Measurements from ENCODE around the gene PPIB. TPM values are rescaled to one million over a fixed set of nuclear protein-coding genes. Genes with fewer than 3 reads are reported as not detected.
A peak's percentile ranks its signal among the peaks of the same experiment; 100 is the strongest.

PPIB gene
- total and polyA plus RNA-seq, 2 experiments from 2014 or later = 398 to 870 TPM

DNA sequence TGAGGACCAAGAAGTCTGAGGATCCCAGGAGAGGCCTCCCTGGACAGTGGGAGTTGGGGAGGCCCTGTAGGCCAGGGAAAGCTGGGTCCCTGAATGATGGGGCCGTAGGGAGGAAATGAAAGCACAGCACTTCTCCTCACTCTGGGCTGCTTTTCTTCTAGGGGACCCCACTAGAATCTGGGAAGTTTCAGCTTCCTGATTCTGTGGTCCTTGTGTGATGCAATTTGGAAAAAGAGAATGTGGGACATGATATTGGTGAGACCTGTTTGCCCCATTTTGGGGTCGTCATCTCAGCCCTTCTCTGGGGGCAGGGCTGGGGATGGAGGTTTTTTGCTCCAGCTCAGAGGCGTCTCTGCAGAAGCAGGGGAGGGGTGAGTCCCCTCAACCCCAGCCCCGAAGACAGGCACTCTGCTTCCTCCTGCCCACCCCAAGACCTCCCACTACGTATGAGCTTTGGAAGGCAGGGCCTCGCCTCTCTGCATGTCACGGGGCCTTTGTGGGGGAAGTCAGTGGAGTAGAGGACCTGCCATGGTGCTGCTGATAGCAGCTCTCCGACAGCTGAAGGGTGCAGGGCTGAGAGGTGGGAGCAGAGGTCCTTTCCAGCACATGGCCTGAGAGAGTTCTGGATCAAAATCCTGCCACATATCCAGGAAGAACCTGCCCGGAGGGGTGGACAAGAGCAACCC, 12.8 kb downstream of the PPIB start (continued):
- TF ChIP-seq, protein P1, sequence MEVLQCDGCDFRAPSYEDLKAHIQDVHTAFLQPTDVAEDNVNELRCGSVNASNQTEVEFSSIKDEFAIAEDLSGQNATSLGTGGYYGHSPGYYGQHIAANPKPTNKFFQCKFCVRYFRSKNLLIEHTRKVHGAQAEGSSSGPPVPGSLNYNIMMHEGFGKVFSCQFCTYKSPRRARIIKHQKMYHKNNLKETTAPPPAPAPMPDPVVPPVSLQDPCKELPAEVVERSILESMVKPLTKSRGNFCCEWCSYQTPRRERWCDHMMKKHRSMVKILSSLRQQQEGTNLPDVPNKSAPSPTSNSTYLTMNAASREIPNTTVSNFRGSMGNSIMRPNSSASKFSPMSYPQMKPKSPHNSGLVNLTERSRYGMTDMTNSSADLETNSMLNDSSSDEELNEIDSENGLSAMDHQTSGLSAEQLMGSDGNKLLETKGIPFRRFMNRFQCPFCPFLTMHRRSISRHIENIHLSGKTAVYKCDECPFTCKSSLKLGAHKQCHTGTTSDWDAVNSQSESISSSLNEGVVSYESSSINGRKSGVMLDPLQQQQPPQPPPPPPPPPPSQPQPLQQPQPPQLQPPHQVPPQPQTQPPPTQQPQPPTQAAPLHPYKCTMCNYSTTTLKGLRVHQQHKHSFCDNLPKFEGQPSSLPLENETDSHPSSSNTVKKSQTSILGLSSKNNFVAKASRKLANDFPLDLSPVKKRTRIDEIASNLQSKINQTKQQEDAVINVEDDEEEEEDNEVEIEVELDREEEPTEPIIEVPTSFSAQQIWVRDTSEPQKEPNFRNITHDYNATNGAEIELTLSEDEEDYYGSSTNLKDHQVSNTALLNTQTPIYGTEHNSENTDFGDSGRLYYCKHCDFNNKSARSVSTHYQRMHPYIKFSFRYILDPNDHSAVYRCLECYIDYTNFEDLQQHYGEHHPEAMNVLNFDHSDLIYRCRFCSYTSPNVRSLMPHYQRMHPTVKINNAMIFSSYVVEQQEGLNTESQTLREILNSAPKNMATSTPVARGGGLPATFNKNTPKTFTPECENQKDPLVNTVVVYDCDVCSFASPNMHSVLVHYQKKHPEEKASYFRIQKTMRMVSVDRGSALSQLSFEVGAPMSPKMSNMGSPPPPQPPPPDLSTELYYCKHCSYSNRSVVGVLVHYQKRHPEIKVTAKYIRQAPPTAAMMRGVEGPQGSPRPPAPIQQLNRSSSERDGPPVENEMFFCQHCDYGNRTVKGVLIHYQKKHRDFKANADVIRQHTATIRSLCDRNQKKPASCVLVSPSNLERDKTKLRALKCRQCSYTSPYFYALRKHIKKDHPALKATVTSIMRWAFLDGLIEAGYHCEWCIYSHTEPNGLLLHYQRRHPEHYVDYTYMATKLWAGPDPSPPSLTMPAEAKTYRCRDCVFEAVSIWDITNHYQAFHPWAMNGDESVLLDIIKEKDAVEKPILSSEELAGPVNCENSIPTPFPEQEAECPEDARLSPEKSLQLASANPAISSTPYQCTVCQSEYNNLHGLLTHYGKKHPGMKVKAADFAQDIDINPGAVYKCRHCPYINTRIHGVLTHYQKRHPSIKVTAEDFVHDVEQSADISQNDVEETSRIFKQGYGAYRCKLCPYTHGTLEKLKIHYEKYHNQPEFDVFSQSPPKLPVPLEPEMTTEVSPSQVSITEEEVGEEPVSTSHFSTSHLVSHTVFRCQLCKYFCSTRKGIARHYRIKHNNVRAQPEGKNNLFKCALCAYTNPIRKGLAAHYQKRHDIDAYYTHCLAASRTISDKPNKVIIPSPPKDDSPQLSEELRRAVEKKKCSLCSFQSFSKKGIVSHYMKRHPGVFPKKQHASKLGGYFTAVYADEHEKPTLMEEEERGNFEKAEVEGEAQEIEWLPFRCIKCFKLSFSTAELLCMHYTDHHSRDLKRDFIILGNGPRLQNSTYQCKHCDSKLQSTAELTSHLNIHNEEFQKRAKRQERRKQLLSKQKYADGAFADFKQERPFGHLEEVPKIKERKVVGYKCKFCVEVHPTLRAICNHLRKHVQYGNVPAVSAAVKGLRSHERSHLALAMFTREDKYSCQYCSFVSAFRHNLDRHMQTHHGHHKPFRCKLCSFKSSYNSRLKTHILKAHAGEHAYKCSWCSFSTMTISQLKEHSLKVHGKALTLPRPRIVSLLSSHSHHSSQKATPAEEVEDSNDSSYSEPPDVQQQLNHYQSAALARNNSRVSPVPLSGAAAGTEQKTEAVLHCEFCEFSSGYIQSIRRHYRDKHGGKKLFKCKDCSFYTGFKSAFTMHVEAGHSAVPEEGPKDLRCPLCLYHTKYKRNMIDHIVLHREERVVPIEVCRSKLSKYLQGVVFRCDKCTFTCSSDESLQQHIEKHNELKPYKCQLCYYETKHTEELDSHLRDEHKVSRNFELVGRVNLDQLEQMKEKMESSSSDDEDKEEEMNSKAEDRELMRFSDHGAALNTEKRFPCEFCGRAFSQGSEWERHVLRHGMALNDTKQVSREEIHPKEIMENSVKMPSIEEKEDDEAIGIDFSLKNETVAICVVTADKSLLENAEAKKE (CRISPR knock-in tag; IDR thresholded peaks at IDR 0.05) = no peak
- TF ChIP-seq, protein P2, sequence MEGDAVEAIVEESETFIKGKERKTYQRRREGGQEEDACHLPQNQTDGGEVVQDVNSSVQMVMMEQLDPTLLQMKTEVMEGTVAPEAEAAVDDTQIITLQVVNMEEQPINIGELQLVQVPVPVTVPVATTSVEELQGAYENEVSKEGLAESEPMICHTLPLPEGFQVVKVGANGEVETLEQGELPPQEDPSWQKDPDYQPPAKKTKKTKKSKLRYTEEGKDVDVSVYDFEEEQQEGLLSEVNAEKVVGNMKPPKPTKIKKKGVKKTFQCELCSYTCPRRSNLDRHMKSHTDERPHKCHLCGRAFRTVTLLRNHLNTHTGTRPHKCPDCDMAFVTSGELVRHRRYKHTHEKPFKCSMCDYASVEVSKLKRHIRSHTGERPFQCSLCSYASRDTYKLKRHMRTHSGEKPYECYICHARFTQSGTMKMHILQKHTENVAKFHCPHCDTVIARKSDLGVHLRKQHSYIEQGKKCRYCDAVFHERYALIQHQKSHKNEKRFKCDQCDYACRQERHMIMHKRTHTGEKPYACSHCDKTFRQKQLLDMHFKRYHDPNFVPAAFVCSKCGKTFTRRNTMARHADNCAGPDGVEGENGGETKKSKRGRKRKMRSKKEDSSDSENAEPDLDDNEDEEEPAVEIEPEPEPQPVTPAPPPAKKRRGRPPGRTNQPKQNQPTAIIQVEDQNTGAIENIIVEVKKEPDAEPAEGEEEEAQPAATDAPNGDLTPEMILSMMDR (conservative IDR thresholded peaks at IDR 0.05; ENCODE audit: low read depth in 2 of 2) = no peak

DNA sequence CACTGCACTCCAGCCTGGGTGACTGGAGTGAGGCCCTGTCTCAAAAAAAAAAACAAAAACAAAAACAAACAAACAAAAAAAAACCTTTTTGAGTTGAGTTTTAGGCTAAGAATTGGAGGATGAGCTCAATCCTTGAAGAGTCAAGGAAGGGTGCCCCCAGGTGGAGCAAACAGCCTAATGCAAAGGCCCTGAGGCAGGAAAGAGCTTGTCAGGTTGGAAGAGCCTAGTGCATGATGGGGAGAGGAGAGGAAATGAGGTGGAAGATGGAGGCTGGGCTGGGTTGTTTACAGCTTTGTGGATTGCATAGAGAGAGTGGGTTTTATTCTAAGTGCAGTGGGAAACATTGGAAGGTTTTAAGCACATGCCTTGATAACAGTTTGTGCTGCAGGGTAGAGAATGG, 13.4 kb downstream of the PPIB start:
- no peak overlapping the region for H3K4me3 ChIP-seq
- H3K4me2 ChIP-seq = no peak overlapping the region
- peak; percentile 75 for DNase-seq (ENCODE audit: low spot score)
- H3K9me2 ChIP-seq (ENCODE audit: insufficient read depth) = no peaks in the 10 kb centered on the region
- H3K79me2 ChIP-seq (replicated peaks; ENCODE audit: insufficient read depth) = no peaks in the 10 kb centered on the region
- H3K27ac ChIP-seq (ENCODE audit: low read depth) = no peak overlapping the region
- H2AFZ ChIP-seq = 0 out of 2 replicates have a peak overlapping the region, but pooled peaks have one; percentile 1
- Mint-ChIP-seq H3K27me3 (ENCODE audit: insufficient read depth, low read depth, poor library complexity) (peaks cover 21% of the 10 kb centered on the region), H3K36me3 (ENCODE audit: low read depth) (peaks cover 1% of the 10 kb centered on the region; the same call in 2 of the 3 replicates), H3K4me3 (peak overlapping the region; percentile 3; the same call in 1 of the 3 replicates), H3K9me3 (no peaks in the 10 kb centered on the region), H3K4me1 (peaks cover 18% of the 10 kb centered on the region), H3K27ac (no peak overlapping the region)
- ATAC-seq = no peak
- no peaks in the 10 kb centered on the region; the same call in 1 of the 2 replicates for H4K20me1 ChIP-seq (replicated peaks; ENCODE audit: insufficient read depth)
- peaks cover 18% of the 10 kb centered on the region for H3K27me3 ChIP-seq (ENCODE audit: insufficient read depth)
- H3K4me1 ChIP-seq (ENCODE audit: insufficient read depth) = peaks cover 13% of the 10 kb centered on the region
- 0 out of 2 replicates have a peak, but pooled peaks cover 1% of the 10 kb centered on the region for H3K36me3 ChIP-seq (ENCODE audit: insufficient read depth)
- H3F3A ChIP-seq (replicated peaks; ENCODE audit: low read depth) = peaks cover 8% of the 10 kb centered on the region
- no peak for TF ChIP-seq JUNB (IDR thresholded peaks at IDR 0.05; ENCODE audit: unreplicated experiment)
- TF ChIP-seq ZNF331 (CRISPR knock-in tag; IDR thresholded peaks at IDR 0.05; ENCODE audit: low read depth) = no peak
- TF ChIP-seq, protein P1 (CRISPR knock-in tag; IDR thresholded peaks at IDR 0.05) = no peak
- no peak for TF ChIP-seq POLR2AphosphoS5 (IDR thresholded peaks at IDR 0.05; ENCODE audit: low read depth)
